Measurements from ENCODE around the gene PLB1. TPM values are rescaled to one million over a fixed set of nuclear protein-coding genes. Genes with fewer than 3 reads are reported as not detected.

PLB1 gene
- polyA plus RNA-seq, 2 of the 4 experiments (the other 2 are of a cell fraction): 0.26 to 1.4 TPM

GRCh38 chr2:28534817-28535216 lies 39.0 kb downstream of the PLB1 start:
- Histone ChIP-seq H3K9me3 (no peaks in the 10 kb centered on the region), H3K4me2 (no peak overlapping the region), H3K27ac (no peak overlapping the region), H3K4me1 (no peaks in the 10 kb centered on the region), H3K4me3 (no peak overlapping the region)
- TF ChIP-seq EHF (CRISPR knock-in tag; IDR thresholded peaks at IDR 0.05): no peak
- TF ChIP-seq REST (IDR thresholded peaks at IDR 0.05): no peak
- TF ChIP-seq PHF8 (IDR thresholded peaks at IDR 0.05; ENCODE audit: borderline replicate concordance, low read depth): no peak
- TF ChIP-seq, protein P1, sequence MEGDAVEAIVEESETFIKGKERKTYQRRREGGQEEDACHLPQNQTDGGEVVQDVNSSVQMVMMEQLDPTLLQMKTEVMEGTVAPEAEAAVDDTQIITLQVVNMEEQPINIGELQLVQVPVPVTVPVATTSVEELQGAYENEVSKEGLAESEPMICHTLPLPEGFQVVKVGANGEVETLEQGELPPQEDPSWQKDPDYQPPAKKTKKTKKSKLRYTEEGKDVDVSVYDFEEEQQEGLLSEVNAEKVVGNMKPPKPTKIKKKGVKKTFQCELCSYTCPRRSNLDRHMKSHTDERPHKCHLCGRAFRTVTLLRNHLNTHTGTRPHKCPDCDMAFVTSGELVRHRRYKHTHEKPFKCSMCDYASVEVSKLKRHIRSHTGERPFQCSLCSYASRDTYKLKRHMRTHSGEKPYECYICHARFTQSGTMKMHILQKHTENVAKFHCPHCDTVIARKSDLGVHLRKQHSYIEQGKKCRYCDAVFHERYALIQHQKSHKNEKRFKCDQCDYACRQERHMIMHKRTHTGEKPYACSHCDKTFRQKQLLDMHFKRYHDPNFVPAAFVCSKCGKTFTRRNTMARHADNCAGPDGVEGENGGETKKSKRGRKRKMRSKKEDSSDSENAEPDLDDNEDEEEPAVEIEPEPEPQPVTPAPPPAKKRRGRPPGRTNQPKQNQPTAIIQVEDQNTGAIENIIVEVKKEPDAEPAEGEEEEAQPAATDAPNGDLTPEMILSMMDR (IDR thresholded peaks at IDR 0.05): no peak
- TF ChIP-seq SREBF2 (IDR thresholded peaks at IDR 0.05): no peak
- TF ChIP-seq HEYL (CRISPR knock-in tag; IDR thresholded peaks at IDR 0.05): no peak
- TF ChIP-seq, protein P2, sequence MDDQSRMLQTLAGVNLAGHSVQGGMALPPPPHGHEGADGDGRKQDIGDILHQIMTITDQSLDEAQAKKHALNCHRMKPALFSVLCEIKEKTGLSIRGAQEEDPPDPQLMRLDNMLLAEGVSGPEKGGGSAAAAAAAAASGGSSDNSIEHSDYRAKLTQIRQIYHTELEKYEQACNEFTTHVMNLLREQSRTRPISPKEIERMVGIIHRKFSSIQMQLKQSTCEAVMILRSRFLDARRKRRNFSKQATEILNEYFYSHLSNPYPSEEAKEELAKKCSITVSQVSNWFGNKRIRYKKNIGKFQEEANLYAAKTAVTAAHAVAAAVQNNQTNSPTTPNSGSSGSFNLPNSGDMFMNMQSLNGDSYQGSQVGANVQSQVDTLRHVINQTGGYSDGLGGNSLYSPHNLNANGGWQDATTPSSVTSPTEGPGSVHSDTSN (IDR thresholded peaks at IDR 0.05): no peak
- TF ChIP-seq JUNB (IDR thresholded peaks at IDR 0.05): no peak
- DNase-seq (ENCODE audit: low read depth in 1 of 2, low spot score in 1 of 2) (no peak), FAIRE-seq (no peak), ATAC-seq (no peak)
- 57% methylated on average over 2 of the region's 2 CpGs for WGBS (ENCODE audit: missing lambda C conversion rate)
- ChIA-PET POLR2A (no interaction called here), CTCF (interaction anchor here (1.4 kb wide), 1 partner anchor 17 kb away, joined by 3 read pairs; no protein-coding TSS in a partner anchor)

- H3K9me3 ChIP-seq: no peaks in the 10 kb centered on the region
- FAIRE-seq: no peak
- no peak overlapping the region for H3K4me3 ChIP-seq
- H3K27ac ChIP-seq: no peak overlapping the region
- DNase-seq (ENCODE audit: low read depth in 1 of 2, low spot score in 1 of 2): no peak
- TF ChIP-seq, protein P1 (IDR thresholded peaks at IDR 0.05): no peak
- TF ChIP-seq, protein P2 (IDR thresholded peaks at IDR 0.05): no peak
- no peak for TF ChIP-seq SMC3 (IDR thresholded peaks at IDR 0.05)
- no peak for TF ChIP-seq BHLHE40 (IDR thresholded peaks at IDR 0.05; ENCODE audit: low read depth, low read length)
- no peak for TF ChIP-seq HOXB13 (CRISPR knock-in tag; IDR thresholded peaks at IDR 0.05; ENCODE audit: low read depth)
- TF ChIP-seq ZNF302 (CRISPR knock-in tag; IDR thresholded peaks at IDR 0.05): no peak
- TF ChIP-seq HOXB5 (CRISPR knock-in tag; IDR thresholded peaks at IDR 0.05): no peak
- TF ChIP-seq, protein P3, sequence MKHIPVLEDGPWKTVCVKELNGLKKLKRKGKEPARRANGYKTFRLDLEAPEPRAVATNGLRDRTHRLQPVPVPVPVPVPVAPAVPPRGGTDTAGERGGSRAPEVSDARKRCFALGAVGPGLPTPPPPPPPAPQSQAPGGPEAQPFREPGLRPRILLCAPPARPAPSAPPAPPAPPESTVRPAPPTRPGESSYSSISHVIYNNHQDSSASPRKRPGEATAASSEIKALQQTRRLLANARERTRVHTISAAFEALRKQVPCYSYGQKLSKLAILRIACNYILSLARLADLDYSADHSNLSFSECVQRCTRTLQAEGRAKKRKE (CRISPR knock-in tag; IDR thresholded peaks at IDR 0.05; ENCODE audit: low read depth): no peak
- no peak for TF ChIP-seq EHF (CRISPR knock-in tag; IDR thresholded peaks at IDR 0.05)
- no peak for TF ChIP-seq POLR2AphosphoS2 (conservative IDR thresholded peaks at IDR 0.05; ENCODE audit: low read length)
- TF ChIP-seq NFE2L2 (conservative IDR thresholded peaks at IDR 0.05; ENCODE audit: low read length): no peak
- TF ChIP-seq, protein P4, sequence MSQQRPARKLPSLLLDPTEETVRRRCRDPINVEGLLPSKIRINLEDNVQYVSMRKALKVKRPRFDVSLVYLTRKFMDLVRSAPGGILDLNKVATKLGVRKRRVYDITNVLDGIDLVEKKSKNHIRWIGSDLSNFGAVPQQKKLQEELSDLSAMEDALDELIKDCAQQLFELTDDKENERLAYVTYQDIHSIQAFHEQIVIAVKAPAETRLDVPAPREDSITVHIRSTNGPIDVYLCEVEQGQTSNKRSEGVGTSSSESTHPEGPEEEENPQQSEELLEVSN (IDR thresholded peaks at IDR 0.05; ENCODE audit: borderline replicate concordance, low read depth): no peak
- TF ChIP-seq RARB (CRISPR knock-in tag; IDR thresholded peaks at IDR 0.05): no peak
- TF ChIP-seq CBX8 (IDR thresholded peaks at IDR 0.05): no peak
- no peak for TF ChIP-seq NR3C1 (IDR thresholded peaks at IDR 0.05)
- no peak for TF ChIP-seq HOXA7 (CRISPR knock-in tag; IDR thresholded peaks at IDR 0.05)
- ATAC-seq: no peak
- H3K4me2 ChIP-seq: no peak overlapping the region
- ChIA-PET POLR2A (no interaction called here), CTCF (interaction anchor here (1.4 kb wide), 1 partner anchor 56 kb away, joined by 3 read pairs; no protein-coding TSS in a partner anchor)
- 64% methylated on average over 9 of the region's 9 CpGs for WGBS (ENCODE audit: missing lambda C conversion rate)
- no peaks in the 10 kb centered on the region for H3K4me1 ChIP-seq
Observed at GRCh38 chr2:28538134-28538533, 42.3 kb downstream of the PLB1 start.

Measured in A549 (cell line).